Mucosa of descending colon (tissue), 3 donors: ENCODE measurements around the gene ZNF790. TPM values are rescaled to one million over a fixed set of nuclear protein-coding genes. Genes with fewer than 3 reads are reported as not detected.

Experiments used
- ATAC-seq: fragments of 200-7000 bp; cut with Tn5 transposase; one replicate; pipeline ENCODE4 v1.9.1; 2020; ENCODE audit warnings: mild to moderate bottlenecking, moderate library complexity
- DNase-seq, 3 donors: peaks; one replicate each; pipeline ENCODE4 v3.0.0-alpha.2; 2020
- H3K36me3 ChIP-seq: fragments of 200-600 bp; one replicate; pipeline ENCODE4 v1.8.0; 2021; ENCODE audit warnings: low read depth, mild to moderate bottlenecking
- H3K4me1 ChIP-seq: fragments of 200-600 bp; one replicate; pipeline ENCODE4 v1.8.0; 2021; ENCODE audit warnings: low read depth, mild to moderate bottlenecking
- H3K4me3 ChIP-seq: fragments of 200-600 bp; one replicate; pipeline ENCODE4 v1.8.0; 2021; ENCODE audit warnings: mild to moderate bottlenecking
- H3K9me3 ChIP-seq: fragments of 200-600 bp; one replicate; pipeline ENCODE4 v1.8.0; 2021; ENCODE audit warnings: mild to moderate bottlenecking
- CTCF ChIP-seq: fragments of 200-600 bp; IDR thresholded peaks from one replicate; pipeline ENCODE4 v1.8.0; 2022; ENCODE audit warnings: antibody characterized with exemption, mild to moderate bottlenecking
- intact Hi-C, 2 donors: fragments of 100-400 bp; cut with DNase I in 1 of 2; cut with micrococcal nuclease in 1 of 2; formaldehyde crosslinking; loops; one replicate each; pipeline versions ENCODE4 v1.11.0 to v1.11.1; 2022; cut with DNase I, micrococcal nuclease
- total RNA-seq, 3 donors: library from RNA; stranded (reverse); fragmentation: NEBNext Ultra II Directional in 2 of 3; extraction: Animal tissue kit (Norgen Biotek cat#: 25700) in 2 of 3; gene quantifications; one replicate each; pipeline versions ENCODE4 v1.2.1 to v1.2.4, GENCODE V29; 2021 to 2023
- donor health status: DM: no; HTN: no; CAD: no; lungs with moderate emphysema.
- donor health status: DM: no; HTN: no; CAD: no.
- donor health status: DM: no; HTN: yes; CAD: no.

ZNF790 gene
- total RNA-seq, 3 donors from 2014 or later = 3.4 to 8.8 (median 4.9) TPM

- peaks cover 14% of the 10 kb centered on the region for H3K9me3 ChIP-seq
- H3K4me1 ChIP-seq = peaks cover 9% of the 10 kb centered on the region
- intact Hi-C loops = no loop called here
- DNase-seq (peak; percentile 93 to 95 (median 94)), ATAC-seq (peak; percentile 97)
- TF ChIP-seq CTCF = no peak
- H3K4me3 ChIP-seq = peak overlapping the region; percentile 54
- no peaks in the 10 kb centered on the region for H3K36me3 ChIP-seq
These were observed 11.7 kb upstream of the ZNF790 start for GRCh38 chr19:36849701-36850558.

DNA sequence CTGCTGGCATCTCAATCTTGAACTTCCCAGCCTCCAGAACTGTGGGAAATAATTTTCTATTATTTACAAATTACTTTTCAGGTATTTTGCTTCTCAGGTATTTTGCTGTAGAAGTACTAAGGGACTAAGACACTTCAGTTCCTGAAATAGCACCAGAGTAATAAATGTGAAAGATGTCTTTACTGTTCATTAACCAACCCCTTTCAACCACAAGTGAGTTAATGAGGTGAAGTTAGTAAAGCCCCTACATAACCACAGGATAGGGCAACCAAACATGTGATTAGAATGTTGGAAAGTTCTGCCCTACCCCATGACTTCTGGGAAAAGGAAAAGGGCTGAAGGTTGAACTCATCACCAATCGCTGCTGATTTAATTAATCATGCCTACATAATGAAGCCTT is 9.8 kb upstream of the ZNF790 start:
- Histone ChIP-seq H3K36me3 (no peaks in the 10 kb centered on the region), H3K4me3 (no peak overlapping the region), H3K4me1 (peaks cover 9% of the 10 kb centered on the region), H3K9me3 (peaks cover 5% of the 10 kb centered on the region)
- no peak for DNase-seq
- ATAC-seq = no peak
- intact Hi-C loops = no loop called here
- no peak for TF ChIP-seq CTCF

GRCh38 chr19:36838784-36839324 is 667 bp upstream of the ZNF790 start:
- ATAC-seq (no peak), DNase-seq (no peak)
- Histone ChIP-seq H3K36me3 (no peaks in the 10 kb centered on the region), H3K9me3 (peaks cover 33% of the 10 kb centered on the region), H3K4me1 (no peaks in the 10 kb centered on the region), H3K4me3 (no peak overlapping the region)
- TF ChIP-seq CTCF = no peak
- intact Hi-C loops = no loop called here

DNA sequence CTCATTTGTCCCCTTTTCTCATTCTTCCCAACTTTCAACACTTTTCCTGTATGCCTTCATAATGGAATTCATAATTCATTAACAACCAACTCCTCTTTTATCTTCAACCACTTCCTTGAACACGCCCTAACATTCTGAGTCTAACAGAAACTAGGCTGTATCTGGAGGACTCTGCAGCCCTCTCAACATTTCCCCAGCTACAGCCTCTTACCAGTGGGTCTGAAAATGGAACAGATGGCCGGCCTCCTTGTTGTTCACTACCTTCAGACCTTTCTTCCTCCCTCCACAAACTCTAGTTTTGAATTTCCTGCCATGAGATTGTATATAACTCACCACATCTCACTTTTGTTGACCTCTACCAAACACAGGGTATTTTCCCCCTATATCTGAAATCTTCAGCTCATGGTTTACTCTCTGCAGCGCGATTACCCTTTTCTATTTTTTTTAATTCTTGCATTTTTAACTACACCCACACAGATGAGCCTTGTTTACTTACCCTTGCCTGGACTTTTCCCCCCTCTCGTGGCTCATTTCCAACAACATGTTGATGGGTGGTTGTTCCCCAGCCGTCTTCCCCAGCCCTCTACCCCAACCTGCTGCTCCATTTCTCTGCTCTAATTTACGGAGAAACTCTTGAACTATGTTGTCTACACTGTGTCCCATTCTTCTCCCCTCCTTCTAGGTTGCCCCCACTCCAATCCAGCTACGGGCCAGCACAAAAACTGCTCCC is 846 bp downstream of the ZNF790 start:
- Histone ChIP-seq H3K4me3 (peak overlapping the region; percentile 40), H3K4me1 (no peaks in the 10 kb centered on the region), H3K36me3 (no peaks in the 10 kb centered on the region), H3K9me3 (peaks cover 43% of the 10 kb centered on the region)
- intact Hi-C loops = no loop called here
- DNase-seq (no peak), ATAC-seq (no peak)
- no peak for TF ChIP-seq CTCF

GRCh38 chr19:36833430-36833829 is 4.8 kb downstream of the ZNF790 start:
- intact Hi-C loops = no loop called here
- TF ChIP-seq CTCF = no peak
- Histone ChIP-seq H3K4me1 (no peaks in the 10 kb centered on the region), H3K4me3 (no peak overlapping the region), H3K36me3 (no peaks in the 10 kb centered on the region), H3K9me3 (peaks cover 82% of the 10 kb centered on the region)
- DNase-seq (no peak), ATAC-seq (no peak)
